Measurements from ENCODE around the gene YAE1.

DNA sequence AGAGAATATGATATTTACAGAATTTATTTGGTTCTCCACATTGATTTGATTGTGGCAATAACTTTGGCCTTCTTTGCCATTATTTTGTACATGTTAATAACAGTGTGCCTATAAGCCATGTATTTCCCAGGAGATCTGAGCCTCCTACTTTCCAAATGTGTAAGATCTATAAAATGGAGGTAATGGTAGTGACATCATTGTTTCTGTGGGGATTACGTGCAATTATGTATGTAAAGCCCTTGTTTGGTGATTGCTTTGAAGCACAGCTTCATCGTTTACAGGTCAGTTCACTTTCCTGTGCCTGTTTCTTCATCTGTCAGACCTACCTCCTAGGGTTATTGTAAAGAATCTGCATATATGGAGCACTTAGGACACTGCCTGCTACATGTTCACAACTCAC is 17.3 kb downstream of the YAE1 start:
- TF ChIP-seq, protein P1, sequence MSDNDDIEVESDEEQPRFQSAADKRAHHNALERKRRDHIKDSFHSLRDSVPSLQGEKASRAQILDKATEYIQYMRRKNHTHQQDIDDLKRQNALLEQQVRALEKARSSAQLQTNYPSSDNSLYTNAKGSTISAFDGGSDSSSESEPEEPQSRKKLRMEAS (IDR thresholded peaks at IDR 0.05; ENCODE audit: low read depth), result no peak
- TF ChIP-seq, protein P2, sequence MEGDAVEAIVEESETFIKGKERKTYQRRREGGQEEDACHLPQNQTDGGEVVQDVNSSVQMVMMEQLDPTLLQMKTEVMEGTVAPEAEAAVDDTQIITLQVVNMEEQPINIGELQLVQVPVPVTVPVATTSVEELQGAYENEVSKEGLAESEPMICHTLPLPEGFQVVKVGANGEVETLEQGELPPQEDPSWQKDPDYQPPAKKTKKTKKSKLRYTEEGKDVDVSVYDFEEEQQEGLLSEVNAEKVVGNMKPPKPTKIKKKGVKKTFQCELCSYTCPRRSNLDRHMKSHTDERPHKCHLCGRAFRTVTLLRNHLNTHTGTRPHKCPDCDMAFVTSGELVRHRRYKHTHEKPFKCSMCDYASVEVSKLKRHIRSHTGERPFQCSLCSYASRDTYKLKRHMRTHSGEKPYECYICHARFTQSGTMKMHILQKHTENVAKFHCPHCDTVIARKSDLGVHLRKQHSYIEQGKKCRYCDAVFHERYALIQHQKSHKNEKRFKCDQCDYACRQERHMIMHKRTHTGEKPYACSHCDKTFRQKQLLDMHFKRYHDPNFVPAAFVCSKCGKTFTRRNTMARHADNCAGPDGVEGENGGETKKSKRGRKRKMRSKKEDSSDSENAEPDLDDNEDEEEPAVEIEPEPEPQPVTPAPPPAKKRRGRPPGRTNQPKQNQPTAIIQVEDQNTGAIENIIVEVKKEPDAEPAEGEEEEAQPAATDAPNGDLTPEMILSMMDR (IDR thresholded peaks at IDR 0.05), result no peak

Measured in SK-N-SH (cell line).